ENCODE measurements around the gene CAMKK1. TPM values are rescaled to one million over a fixed set of nuclear protein-coding genes. Genes with fewer than 3 reads are reported as not detected.

Gene CAMKK1
- polyA plus RNA-seq, 1 donor (not counting 4 experiments of a cell fraction or from before 2014, with no cell fraction given), result 2.5 TPM

GRCh38 chr17:3835410-3836229 is 57.2 kb downstream of the CAMKK1 start:
- Histone ChIP-seq H3K36me3 (ENCODE audit: control insufficient read depth in 2 of 2, extremely low read depth in 1 of 2, insufficient read depth in 2 of 2, low read length in 2 of 2) (peaks cover 18 to 36% of the 10 kb centered on the region in 2 experiments), H3K27ac (ENCODE audit: control insufficient read depth, insufficient read depth, low read length) (no peak overlapping the region), H3K9ac (ENCODE audit: control insufficient read depth, extremely low read depth, insufficient read depth, low read length) (no peak overlapping the region), H3K27me3 (ENCODE audit: control insufficient read depth, extremely low read depth, insufficient read depth, low read length) (no peaks in the 10 kb centered on the region), H2AFZ (ENCODE audit: control insufficient read depth, low read length) (no peak overlapping the region), H3K4me3 (ENCODE audit: control insufficient read depth in 2 of 3, extremely low read depth in 1 of 3, insufficient read depth in 2 of 3, low read depth in 1 of 3, low read length in 3 of 3) (no peak overlapping the region), H3K4me2 (ENCODE audit: control insufficient read depth, extremely low read depth, insufficient read depth, low read depth, low read length) (no peak overlapping the region), H3K4me1 (ENCODE audit: control insufficient read depth, extremely low read depth, insufficient read depth, low read length) (no peaks in the 10 kb centered on the region), H4K20me1 (ENCODE audit: control insufficient read depth, extremely low read depth, insufficient read depth, low read length) (no peaks in the 10 kb centered on the region), H3K79me2 (ENCODE audit: control insufficient read depth, insufficient read depth, low read length) (peaks cover 39% of the 10 kb centered on the region), H3K9me3 (ENCODE audit: control insufficient read depth, low read depth, low read length) (no peaks in the 10 kb centered on the region), H3K9me1 (ENCODE audit: control insufficient read depth, extremely low read depth, insufficient read depth, low read length) (no peaks in the 10 kb centered on the region)
- no peak for TF ChIP-seq EZH2 (IDR thresholded peaks at IDR 0.05; ENCODE audit: low read length)
- TF ChIP-seq, protein P1, sequence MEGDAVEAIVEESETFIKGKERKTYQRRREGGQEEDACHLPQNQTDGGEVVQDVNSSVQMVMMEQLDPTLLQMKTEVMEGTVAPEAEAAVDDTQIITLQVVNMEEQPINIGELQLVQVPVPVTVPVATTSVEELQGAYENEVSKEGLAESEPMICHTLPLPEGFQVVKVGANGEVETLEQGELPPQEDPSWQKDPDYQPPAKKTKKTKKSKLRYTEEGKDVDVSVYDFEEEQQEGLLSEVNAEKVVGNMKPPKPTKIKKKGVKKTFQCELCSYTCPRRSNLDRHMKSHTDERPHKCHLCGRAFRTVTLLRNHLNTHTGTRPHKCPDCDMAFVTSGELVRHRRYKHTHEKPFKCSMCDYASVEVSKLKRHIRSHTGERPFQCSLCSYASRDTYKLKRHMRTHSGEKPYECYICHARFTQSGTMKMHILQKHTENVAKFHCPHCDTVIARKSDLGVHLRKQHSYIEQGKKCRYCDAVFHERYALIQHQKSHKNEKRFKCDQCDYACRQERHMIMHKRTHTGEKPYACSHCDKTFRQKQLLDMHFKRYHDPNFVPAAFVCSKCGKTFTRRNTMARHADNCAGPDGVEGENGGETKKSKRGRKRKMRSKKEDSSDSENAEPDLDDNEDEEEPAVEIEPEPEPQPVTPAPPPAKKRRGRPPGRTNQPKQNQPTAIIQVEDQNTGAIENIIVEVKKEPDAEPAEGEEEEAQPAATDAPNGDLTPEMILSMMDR (optimal IDR thresholded peaks at IDR 0.05 in 1 of 3, IDR thresholded peaks at IDR 0.05 in 1 of 3, conservative IDR thresholded peaks at IDR 0.05 in 1 of 3; ENCODE audit: extremely low read depth in 1 of 3, insufficient read depth in 2 of 3, low read length in 3 of 3), result no peak
- DNase-seq (ENCODE audit: low read depth, low spot score) (no peak), FAIRE-seq (peak; percentile 32)
- dilution Hi-C loops (cut with MboI; ENCODE audit: extremely low pct_ligation_motif_present, low sequenced_read_pairs), result no loop called here

- Histone ChIP-seq H3K36me3 (ENCODE audit: control insufficient read depth in 2 of 2, extremely low read depth in 1 of 2, insufficient read depth in 2 of 2, low read length in 2 of 2) (peaks cover 16 to 34% of the 10 kb centered on the region in 2 experiments), H3K79me2 (ENCODE audit: control insufficient read depth, insufficient read depth, low read length) (peaks cover 33% of the 10 kb centered on the region), H3K4me2 (ENCODE audit: control insufficient read depth, extremely low read depth, insufficient read depth, low read depth, low read length) (no peak overlapping the region), H3K4me1 (ENCODE audit: control insufficient read depth, extremely low read depth, insufficient read depth, low read length) (no peaks in the 10 kb centered on the region), H3K9me3 (ENCODE audit: control insufficient read depth, low read depth, low read length) (no peaks in the 10 kb centered on the region), H2AFZ (ENCODE audit: control insufficient read depth, low read length) (no peak overlapping the region), H3K9ac (ENCODE audit: control insufficient read depth, extremely low read depth, insufficient read depth, low read length) (no peak overlapping the region), H3K4me3 (ENCODE audit: control insufficient read depth in 2 of 3, extremely low read depth in 1 of 3, insufficient read depth in 2 of 3, low read depth in 1 of 3, low read length in 3 of 3) (no peak overlapping the region), H4K20me1 (ENCODE audit: control insufficient read depth, extremely low read depth, insufficient read depth, low read length) (no peaks in the 10 kb centered on the region), H3K27me3 (ENCODE audit: control insufficient read depth, extremely low read depth, insufficient read depth, low read length) (no peaks in the 10 kb centered on the region), H3K9me1 (ENCODE audit: control insufficient read depth, extremely low read depth, insufficient read depth, low read length) (no peaks in the 10 kb centered on the region), H3K27ac (ENCODE audit: control insufficient read depth, insufficient read depth, low read length) (no peak overlapping the region)
- no peak for TF ChIP-seq EZH2 (IDR thresholded peaks at IDR 0.05; ENCODE audit: low read length)
- TF ChIP-seq, protein P1 (optimal IDR thresholded peaks at IDR 0.05 in 1 of 3, IDR thresholded peaks at IDR 0.05 in 1 of 3, conservative IDR thresholded peaks at IDR 0.05 in 1 of 3; ENCODE audit: extremely low read depth in 1 of 3, insufficient read depth in 2 of 3, low read length in 3 of 3), result no peak
- no peak for DNase-seq (ENCODE audit: low read depth, low spot score)
- FAIRE-seq, result no peak
- dilution Hi-C loops (cut with MboI; ENCODE audit: extremely low pct_ligation_motif_present, low sequenced_read_pairs), result no loop called here
Observed at GRCh38 chr17:3834811-3835210, 58.0 kb downstream of the CAMKK1 start.

Data from keratinocyte (primary cell).